NCI-H1105 treated with DMSO at 0.1 percent for 48 hours (cell line): ENCODE results near the gene SNAP25.
A peak's percentile ranks its signal among the peaks of the same experiment; 100 is the strongest.

Experiments used
- DNase-seq: peaks from one replicate; lab custom pipeline; 2025; lab: John Stamatoyannopoulos, UW

SNAP25 gene

GRCh38 chr20:10218536-10219451, at the start of gene SNAP25:
SNAP25 (plus strand) TSS chr20:10218830; CDS start chr20:10275492, 56,662 bp downstream.
- peak; percentile 96 for DNase-seq

DNA sequence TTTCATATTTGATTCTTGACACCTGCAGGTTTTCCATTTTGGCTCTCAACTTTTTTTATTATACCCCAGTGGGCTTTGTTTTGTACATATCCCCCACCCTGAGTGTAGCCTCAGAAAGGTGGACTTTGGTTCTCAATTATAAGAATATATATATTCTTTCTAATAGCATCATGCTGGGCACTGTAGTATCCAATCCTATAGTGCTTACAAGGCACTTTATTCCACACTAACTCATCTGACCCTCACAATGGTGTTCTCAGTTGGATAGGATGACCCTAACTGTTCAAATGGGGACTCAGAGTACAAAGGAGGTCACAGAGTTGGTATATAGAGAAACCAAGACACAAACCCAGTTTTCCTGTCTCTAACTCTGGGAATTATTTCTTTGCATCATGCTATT, 48.9 kb upstream of the SNAP25 start:
- DNase-seq, result no peak

DNA sequence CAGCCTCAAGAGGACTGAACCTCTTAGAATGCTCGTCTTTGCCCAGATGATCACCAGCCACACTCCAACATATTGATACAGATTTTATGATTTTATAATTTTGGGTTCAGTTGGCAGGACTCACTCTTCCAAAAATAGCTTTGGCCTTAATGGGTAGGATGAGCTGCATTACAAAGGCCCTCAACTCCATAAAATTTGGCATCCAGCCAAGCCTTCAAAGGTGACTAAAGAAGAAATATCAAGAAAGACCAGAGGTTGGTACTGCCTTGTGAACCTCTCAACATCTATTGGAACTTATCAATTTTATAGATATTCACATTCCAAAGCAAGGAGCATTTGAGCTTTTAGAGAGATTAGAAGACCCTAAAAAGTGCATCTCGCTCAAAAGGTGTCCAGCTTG, 48.4 kb upstream of the SNAP25 start:
- DNase-seq, result no peak

DNA sequence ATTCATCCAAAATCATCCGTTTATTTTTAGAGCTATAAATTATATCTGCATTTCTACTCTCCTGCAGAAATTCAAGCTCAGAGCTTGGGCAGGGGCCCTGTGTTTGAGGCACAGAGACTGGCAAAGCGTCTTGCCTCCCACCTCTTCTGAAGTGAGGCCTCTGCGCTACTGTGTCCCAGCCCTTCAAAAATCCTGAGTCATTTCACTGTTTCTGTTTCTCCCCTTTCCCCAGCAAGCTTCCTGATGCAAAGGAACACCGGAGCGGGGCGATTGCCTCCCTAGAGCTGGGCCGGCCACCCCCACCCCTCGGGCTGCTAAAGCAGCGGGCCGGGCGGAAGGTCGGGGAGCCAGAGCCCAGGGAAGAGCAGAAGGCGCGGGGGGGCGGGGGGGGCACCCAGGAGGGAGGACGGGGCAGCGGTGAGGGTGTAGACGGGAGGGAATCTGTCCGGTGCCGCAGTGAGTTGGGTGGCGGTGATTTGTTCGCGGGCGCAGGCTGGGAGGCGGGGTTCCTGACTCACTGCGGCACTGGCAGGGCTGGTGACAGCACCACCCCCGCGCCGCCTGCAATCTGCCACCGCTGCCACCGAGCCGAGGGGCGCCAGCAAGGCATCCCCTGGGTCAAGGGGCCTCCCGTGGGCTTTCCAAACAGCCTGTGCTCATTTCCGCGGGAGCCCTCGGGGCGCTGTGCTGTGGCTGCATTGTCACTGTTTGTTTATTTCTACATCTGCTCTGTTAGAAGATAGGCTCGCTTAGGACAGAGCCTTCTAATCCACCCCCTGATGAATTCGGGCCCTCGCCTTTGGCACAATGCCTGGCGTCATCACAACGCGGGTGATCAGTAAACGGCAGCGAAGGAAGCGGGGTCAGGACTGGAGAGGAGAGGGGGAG, 46.5 kb upstream of the SNAP25 start:
- peak; percentile 70 for DNase-seq

DNA sequence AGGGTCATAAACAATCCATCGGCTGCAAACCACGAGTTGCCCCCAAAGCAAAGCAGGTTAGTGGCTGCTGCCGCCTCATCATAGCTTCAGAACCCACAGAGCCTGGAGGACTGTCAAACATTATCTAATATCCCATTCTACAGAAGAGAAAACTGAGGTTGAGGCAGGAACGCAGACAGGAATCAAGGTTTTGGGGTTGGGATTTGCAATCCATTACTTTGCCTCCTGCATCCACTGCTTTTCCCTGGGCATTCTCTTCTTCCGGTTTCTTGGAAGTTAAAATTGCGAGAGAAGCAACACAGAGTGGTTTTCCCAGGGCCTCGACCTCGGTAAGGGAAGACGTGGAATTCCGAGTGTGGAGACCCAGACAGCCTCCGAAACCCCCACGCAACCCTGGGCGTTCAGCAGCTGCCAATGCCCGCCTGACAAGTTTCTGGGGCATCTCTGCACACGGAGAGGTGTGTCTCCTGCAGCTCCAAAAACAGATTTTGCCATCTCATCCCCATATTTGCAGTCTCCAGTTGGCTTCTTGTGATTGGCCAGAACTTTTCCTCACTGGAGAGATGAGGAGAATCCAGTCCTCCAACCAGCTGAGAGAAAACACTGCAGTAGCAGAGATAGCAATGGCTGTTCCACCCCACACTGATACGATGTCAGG, 45.5 kb upstream of the SNAP25 start:
- no peak for DNase-seq

DNA sequence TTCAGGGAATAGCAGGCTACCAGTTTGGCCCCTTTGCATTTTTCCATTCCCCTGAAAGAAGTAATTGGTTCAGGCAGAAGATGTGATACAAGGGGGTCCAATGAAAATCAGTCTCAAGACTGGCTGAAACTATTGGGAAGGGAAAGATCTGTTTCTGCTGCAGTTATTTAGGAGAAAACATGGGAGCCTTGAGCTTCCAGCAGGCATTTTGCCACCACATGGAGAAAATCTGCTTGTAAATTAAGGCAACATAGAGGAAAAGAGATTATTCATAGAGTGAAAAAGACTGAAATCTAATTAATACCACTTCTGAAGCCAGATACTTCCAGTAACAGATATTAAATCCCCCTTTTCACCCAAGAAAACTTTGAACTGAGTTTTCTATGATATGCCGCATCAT, 44.2 kb upstream of the SNAP25 start:
- no peak for DNase-seq

GRCh38 chr20:10177326-10177725, 41.3 kb upstream of the SNAP25 start:
- DNase-seq, result no peak

- DNase-seq, result no peak
Measured at GRCh38 chr20:10178091-10178490, 40.5 kb upstream of the SNAP25 start.

- DNase-seq, result no peak
Measured at GRCh38 chr20:10178727-10179313, 39.8 kb upstream of the SNAP25 start.

GRCh38 chr20:10179574-10180298, 38.9 kb upstream of the SNAP25 start:
- DNase-seq, result no peak

DNA sequence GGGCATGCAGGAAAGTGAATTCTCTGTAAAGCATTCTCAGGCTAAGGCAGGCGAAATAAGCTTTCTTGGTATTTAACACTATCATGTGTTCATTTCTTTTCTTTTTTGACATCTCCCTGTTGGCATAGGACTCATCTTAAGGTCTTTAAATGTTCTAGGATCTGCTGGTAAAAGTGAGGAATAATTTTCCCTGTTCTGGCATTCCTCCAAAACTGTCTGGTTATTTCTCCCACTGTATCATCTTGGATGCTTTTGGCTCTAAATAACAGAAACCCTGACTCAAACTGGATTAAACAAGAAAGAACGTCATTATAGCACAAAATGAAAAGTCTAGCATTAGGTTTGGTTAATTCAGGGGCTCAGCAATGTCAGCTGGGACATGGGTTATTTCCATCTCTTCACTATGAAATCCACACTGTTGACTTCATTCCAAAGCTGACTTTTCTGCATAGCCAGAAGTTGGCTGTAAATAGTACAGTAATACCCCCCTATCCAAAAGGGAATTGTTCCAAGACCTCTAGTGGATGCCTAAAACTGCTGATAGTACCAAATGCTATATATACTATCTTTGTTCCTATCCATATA, 37.9 kb upstream of the SNAP25 start:
- no peak for DNase-seq

GRCh38 chr20:10185741-10186558, 32.7 kb upstream of the SNAP25 start:
- peak; percentile 95 for DNase-seq

GRCh38 chr20:10190456-10190855, 28.2 kb upstream of the SNAP25 start:
- no peak for DNase-seq

DNA sequence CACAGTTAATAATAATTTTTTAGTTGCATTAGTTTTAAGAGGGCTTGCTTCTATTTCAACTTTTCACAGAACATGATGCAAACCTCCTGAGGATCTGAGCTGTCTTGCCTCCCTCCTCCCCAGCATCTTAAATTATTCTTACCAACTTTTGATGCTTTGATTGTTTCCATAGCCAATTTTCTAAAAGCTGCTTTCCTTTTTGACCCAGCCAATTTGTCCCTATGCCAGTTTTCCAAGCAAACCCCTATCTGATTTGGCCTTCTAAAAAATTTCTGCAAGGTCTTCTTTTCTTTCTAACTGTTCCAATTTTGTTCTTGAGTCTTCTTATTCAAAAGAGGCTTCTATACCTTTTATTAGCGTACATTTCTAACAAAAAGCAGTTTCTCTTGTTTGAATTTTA, 26.5 kb upstream of the SNAP25 start:
- DNase-seq, result no peak

GRCh38 chr20:10194166-10194565, 24.5 kb upstream of the SNAP25 start:
- no peak for DNase-seq

- no peak for DNase-seq
Measured at GRCh38 chr20:10200330-10200729, 18.3 kb upstream of the SNAP25 start.

- no peak for DNase-seq
Measured at GRCh38 chr20:10201321-10201870, 17.2 kb upstream of the SNAP25 start.

- DNase-seq, result no peak
Measured at GRCh38 chr20:10209091-10209490, 9.5 kb upstream of the SNAP25 start.

GRCh38 chr20:10213526-10213925, 5.1 kb upstream of the SNAP25 start:
- DNase-seq, result no peak
